Measurements from ENCODE around the gene PARD6B.
A peak's percentile ranks its signal among the peaks of the same experiment; 100 is the strongest.
"Not testable (repeated sequence)": the region's sequence is repeated elsewhere in the genome, so short reads cannot be mapped to it uniquely, and the experiment has no call there.

Gene PARD6B, protein sequence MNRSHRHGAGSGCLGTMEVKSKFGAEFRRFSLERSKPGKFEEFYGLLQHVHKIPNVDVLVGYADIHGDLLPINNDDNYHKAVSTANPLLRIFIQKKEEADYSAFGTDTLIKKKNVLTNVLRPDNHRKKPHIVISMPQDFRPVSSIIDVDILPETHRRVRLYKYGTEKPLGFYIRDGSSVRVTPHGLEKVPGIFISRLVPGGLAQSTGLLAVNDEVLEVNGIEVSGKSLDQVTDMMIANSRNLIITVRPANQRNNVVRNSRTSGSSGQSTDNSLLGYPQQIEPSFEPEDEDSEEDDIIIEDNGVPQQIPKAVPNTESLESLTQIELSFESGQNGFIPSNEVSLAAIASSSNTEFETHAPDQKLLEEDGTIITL

DNA sequence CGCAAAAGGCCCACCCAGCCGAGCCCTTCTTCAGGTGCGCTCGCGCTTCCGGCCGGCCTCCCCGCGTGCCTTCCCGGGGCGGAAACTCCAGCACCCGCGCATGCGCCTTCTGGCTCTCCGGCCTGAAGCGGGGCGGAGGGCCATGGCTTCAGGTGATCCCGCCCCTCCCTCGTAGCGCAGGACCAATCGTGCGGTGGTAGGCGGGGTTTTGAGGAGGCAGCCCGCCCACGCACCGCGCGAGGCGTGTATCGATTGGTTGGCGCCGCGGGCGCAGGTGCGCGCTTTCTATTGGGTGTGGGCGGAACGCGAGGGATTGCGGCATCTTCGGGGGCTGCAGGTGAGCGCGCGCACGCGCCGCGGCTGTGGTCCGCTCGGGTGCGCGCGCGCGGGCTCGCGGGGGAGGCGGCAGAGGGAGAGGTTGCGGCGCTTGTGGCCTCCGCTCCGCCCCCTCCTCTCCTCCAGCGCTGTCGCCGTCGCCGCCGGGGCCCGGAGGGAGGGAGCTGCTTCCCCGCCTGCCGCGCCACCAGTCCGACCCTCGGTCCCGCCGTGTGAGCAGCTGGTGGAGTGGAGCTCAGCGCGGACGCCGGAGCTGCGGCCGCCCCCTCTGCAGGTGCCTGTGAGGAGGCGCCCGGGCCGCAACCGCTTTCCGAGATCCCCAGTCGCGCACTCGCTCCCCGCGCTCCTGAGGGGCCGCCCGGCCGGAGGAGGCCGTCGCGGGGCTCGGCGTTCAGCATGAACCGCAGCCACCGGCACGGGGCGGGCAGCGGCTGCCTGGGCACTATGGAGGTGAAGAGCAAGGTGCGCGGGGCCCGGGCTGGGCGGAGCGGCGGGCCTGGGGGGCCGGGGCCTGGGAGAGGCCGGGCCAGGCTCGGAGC is at the start of gene PARD6B:
TSS of gene PARD6B (plus strand) at position 526 of the 875 bp plus-strand sequence. CDS start at position 733, 207 bp downstream.
- DNase-seq: peak; percentile 95

DNA sequence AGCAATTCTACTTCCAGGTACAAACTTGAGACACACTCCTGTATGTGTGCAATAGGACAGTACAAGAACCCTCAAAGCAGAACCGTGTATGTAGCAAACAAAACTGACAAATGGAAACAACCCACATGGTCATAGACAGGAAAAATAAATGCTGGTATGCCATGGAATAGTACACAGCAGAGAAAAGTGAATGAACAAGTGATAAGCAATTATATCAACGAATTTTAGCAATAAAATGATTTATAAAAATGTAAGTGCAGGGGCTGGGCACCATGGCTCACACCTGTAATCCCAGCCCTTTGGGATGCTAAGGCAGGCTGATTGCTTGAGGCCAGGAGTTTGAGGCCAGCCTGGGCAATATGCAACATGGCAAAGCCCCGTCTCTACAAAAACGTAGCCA is 49.3 kb upstream of the PARD6B start:
- no peak for DNase-seq

DNA sequence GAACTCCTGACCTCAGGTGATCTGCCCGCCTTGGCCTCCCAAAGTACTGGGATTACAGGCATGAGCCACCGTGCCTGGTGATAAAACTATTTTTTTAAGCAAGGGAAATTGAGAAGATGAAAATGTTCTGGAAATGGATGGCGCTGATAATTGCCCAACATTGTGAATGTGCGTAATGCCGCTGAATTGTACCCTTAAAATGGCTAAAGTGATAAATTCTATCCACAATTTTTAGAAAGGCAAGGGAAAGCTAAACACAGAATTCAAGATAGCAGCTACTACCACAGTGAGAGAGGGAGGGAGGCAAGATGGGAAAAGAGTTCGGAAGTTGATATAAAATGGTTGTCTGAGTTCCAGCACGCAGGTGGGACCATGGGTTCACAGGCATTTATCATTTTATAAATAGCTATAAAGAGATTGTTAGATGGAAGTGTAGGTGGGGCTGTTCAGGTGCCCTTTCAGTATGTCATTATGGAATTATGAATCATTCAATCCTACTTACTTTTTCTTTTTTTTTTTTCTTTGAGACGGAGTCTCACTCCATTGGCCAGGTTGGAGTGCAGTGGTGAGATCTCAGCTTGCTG is 48.3 kb upstream of the PARD6B start:
- no peak for DNase-seq

DNA sequence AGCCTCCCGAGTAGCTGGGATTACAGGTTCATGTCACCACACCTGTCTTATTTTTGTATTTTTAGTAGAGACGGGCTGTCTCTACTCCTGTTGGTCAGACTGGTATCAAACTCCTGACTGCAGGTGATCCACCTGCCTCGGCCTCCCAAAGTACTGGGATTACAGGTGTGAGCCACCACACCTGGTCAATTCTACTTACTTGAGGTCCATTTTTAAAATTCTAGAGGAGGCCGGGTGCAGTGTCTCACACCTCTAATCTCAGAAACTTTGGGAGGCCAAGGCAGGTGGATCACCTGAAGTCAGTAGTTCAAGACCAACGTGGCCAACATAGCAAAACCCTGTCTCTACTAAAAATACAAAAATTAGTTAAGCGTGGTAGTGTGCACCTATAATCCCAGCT is 47.8 kb upstream of the PARD6B start:
- DNase-seq: no peak

DNA sequence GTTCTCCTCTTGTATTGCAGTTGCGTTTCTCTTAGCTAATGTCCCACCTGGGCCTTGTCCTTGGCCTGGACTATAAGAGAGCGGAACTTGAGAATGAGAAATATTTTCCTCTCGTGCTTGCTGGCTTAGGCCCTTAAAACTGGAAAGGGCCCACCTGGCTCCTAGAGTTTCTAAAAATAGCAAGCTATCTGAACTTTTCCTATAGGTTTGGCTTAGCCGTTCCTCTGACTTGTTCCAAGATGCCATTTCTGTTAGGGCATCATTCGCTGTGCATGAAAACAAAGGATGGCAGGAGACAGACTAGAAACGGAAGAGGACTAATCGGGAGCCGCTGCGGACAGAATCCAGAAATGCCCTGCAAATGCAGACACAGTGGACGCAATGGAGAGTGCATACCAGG is 44.6 kb upstream of the PARD6B start:
- peak; percentile 81 for DNase-seq

DNA sequence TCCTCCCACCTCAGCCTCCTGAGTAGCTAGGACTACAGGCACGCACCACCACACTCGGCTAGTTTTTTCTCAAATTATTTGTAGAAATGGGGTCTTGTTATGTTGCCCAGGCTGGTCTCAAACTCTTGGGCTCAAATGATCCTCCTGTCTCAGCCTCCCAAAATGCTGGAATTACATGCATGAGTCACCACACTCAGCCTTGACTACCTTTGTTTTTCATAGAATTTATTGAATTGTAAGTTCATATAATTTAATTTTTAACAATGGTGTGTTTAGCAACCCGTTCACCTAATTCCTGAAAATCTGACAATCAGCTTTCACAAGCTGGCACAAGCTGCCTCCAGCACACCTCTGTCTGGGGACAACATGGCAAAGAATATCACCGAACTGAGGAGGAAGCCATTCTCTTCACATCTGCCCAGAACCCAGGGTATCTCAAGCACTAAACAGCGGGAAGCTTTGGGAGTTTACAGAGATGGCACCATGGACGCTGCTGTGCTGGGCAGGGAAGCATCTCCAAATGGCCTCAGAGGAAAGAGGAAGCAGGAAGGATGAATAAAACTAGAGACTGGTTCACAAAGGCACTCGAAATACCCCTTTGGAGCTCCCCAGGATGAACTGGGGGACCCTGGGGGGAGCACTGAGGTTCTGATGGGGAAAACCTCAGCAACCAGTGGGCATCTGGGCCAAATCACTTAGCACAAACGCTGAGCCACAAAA is 43.0 kb upstream of the PARD6B start:
- no peak for DNase-seq

DNA sequence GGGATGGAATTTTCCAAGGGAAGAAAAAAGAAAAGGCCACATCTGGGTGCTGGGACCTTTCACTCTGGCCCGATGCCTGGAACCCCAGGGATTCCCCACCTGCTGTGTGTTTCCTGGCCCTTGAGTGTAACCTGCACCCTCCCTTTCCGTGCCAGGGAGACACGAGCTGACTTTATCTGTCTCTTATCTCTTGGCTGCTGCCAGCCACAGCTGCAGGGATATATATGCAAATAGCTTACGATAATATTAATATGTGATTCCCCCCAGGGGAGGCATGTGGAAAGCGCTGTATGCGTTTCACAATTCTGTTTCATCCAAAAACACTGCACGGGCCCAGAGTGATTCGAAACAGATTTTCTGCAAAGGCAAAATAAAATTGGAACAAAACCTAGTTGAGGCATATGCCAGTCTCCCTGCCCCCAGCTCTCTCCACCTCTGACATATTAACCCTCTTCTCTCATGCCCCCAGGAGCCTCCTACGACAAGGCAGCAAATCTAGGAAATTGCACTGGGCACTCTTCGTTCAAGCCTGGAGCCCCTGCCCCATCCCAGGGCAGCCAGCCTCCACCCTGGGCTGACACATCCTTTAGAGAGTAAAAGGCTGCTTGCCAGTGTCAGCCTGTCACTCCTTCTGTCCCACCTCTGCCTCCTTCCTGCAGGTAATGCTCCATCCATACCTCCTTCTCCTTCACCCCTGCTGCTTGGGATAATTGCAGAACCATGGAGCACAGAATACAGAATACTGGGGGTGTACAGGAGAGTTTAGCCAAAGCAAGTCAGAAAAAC is 41.3 kb upstream of the PARD6B start:
- no peak for DNase-seq

DNA sequence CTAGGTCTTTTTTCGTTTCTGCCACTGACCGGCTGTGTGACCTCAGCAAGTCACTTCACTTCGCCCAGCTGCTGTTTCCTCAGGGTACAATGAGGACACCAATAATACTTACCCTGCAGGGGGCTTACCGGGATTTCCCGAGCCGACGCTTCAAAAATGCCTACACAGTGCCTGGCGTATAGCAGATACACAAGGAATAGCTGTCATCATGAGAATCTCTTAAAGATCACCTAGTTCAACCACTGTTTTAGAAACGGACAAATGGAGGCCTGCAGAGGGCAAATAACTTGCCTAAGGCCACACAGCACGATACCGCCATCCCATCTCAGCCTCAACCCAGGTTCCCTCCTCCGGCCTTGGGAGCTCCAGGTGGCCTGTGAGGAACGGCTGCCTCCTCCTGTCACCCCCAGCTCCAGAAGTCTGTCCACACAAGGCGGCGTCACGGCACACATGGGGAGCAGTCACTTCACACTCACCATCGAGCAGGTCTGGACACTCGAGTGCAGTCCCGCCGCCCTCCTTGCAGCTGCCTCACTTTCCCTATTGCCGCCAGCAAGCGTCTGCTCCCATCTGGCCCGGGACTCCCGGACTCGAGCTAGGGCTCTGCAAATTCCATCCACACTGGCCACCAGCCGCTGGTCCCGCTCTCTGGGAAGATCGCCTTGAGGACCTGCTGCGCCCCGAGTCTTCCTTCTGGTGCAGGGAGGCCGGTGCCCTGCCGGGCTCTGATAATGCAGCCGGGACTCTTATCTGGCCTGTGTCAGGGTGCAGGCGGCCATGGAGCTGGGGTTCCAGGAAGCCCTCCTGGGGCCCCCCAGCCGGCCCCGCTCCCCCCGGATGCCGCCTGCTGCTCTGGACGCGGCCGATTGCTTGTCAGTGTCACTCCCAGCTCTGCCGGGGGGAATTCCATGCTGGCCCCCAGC is 40.5 kb upstream of the PARD6B start, which contains the start of gene RIPOR3:
TSS of gene RIPOR3 (minus strand) at position 893 of the 923 bp plus-strand sequence. CDS start at position 479, 414 bp downstream.
- no peak for DNase-seq

DNA sequence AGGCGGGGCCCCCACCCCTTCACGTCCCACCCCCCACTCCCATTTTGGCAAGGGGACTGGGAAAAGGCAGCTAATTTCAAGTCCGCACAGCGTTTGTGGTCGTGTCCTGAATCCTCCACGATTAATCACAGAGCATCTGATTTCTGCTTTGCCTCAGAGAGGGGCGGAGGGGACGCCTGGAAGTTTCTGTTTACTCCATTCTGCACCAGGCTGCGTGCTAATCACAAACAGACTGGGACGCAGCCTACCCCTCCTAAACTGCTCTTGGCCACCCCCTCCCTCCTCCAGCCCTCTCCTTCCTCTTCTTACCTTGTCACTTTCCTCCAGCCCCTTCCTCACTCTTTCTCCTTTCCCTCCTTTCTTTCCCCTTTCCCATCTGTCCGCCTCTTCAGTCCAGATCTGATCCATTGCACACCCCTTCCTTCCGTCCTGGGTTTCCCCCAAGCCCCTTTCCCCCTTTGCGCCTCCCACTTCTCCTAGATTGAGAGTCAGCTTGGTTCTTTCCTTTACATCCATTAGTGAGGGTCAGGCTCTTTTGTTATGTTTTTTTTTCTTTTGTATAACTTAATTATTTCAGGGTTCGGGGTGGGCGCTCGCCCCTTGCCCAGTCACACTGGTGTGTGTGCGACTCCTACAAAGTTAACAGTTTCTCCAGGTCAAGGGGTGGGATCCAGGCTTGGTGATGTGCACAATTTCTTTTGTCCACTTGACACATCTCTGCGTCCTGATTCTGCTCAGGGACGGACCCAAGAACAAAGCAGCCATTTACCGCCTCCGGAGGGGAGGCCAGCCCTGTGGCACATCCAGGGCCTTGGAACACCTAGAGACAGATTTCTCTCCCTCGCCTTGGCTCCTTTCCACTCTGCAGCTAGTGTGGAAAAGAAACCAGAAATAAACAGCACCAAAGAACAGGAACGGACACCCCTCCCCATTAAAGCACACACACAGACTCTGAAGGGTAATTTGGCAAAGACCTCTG is 39.5 kb upstream of the PARD6B start:
- DNase-seq: peak; percentile 67

DNA sequence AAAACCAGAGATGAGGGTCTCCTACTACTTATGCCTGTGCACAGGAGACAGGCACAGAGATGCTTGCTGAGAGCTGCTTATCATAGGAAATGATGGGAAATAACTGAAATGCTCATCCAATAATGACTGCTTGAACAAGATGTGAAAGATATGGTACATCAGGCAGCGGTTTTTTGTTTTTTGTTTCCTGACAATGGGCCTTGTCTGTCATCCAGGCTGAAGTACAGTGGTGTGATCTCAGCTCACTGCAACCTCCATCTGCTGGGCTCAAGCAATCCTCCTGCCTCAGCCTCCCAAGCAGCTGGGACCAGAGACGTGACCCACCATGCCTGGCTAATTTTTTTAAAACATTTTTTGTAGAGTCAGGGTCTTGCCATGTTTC is 38.8 kb upstream of the PARD6B start:
- no peak for DNase-seq

DNA sequence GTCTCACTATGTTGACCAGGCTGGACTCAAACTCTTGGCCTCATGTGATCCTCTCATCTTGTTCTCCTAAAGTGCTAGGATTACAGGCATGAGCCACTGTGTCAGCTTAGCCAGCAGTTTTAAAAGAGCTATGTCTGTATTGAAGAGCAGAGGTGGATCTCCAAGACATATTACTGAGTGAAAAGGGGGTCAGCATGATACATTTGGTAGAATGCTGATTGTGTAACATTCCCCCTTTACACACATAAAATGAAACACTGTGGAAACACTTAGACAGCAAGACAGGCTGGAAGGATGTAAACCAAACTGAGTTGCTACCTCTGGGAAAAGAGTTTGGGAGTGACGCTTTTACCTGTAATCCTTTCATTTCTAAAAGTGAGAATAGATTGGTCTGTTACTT is 38.4 kb upstream of the PARD6B start:
- no peak for DNase-seq

DNA sequence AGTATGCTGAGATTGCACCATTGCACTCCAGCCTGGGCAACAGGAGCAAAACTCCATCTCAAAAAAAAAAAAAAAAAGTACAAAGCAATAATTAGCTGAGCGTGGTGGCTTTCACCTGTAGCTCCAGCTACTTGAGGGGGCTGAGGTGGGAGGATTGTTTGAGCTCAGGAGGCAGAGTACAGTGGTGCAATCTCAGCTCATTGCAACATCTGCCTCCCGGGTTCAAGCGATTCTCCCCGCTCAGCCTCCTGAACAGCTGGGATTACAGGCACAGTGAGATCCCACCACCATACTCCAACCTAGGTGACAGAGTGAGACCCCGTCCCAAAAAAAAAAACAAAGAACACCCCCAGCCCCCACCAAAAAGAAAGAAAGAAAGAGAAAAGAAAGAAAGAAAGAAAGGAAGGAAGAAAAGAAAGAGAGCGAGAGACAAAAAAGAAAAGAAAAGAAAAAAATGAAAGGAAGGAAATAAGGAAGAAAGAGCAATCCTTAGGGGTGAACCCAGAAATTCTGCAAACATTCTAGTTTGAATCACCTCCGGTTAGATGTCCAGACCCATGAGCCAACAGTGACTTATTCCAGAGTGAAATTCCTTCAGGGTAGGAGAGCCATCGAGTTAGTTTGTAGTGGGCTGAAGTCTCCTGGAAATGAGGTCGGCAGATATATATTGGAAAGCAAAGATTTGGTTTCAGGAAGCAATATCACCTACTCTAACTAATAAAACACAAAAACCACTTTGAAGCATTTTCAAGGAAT is 36.8 kb upstream of the PARD6B start:
- DNase-seq: no peak

DNA sequence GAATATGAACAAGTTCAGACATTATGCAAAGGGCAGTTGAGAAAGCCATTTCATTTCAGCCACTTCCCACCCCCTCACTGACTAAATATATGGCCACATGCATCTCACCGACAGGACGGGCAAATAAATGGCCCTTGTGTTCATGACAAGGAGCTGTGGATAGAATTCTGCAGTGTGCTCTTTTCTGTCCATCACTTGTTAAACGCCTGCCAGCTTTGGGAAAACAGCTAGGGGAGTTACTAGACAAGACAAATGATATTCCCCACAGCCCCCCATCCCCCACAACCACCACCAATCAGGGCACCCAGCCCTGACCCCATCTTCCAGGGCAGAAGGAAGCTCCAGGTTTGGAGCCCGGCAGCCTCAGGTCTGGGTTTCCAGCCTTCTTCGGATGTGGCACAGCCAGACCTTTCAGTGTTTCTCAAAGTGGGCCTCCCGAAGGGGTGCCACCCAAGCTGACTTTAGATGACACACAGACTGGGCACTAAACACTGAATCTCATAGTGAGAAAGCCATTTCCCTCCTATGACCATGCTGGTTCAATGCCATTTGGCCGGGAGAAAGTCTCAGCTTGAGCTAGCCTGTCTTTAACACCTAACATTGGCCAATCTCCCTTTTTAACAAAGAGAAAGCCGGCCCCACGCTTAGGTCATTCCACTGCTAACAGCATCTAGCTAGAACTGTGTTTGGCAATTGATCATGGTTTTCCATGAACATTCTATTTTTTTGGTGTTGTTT is 36.1 kb upstream of the PARD6B start:
- DNase-seq: peak; percentile 79

DNA sequence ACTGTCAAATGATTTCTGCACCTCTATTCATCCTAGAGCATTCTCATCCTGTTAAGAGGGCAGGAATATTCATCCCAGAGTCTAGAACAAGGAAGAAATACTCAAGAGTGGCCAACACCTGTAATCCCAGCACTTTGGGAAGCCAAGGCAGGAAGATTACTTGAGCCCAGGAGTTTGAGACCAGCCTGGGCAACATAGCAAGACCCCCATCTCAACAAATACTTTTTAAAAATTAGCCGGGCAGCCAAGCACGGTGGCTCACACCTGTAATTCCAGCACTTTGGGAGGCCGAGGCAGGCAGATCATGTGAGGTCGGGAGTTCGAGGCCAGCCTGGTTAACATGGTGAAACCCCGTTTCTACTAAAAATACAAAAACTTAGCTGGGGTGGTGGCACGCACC is 33.1 kb upstream of the PARD6B start:
- DNase-seq: not testable (repeated sequence)

DNA sequence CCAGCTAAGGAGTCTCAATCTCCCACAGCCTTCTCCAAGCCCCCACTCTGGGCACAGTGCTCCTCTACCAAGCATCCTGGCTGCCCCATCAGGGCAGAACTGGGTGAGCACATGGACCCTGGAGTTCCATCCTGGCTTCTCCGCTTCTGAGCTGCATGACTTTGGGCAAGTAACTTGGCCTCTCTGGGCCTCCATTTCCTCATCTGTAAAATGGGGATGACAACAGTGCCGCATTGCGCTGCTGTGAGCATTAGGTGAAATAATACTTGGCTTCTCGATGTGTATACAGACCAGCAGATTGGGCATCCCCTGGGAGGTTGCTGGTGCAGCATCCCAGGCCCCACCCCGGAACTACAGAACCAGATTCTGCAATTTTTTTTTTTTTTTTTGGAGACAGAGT is 31.7 kb upstream of the PARD6B start:
- no peak for DNase-seq

DNA sequence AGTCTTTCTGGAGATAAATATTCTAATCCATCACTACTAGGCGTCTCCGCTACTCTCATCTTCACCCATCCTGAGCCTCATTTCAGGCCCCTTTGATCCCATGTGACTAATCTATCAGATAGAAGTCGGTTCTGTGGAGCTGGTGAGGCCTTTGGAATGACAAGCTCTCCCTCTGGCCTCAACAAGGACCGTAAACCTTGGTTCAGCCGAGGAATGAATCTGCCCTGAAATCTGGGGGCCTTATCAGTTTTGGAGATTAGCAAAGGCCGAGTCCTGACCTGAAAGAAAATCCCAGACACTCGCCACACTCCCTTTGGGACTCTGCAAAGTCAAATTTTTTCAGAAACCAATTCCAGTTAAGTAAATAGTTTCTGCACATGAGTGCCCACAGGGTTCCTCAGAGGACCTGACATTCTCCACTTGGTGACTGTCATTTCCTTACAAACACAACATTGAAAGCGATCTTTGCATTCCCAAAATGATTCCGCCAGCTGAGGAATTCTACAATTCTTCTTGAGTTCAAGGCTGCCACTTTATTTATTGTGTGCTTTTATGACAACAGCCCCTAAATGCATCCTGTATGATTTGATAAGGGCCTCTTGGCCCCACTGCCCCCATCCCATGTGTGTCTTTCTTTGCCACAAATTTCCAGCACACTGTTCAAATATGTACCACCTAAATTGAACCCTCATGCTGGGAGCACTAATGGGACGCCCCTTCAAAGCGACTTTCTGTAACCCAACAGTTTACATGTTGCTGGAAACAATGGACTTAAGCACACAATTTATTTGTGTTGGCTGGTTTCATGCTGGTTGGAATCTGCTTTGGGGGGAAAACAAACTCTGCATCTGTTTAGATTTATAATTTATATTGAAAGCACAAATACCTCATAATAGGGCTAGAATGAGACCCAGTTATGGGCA is 30.1 kb upstream of the PARD6B start:
- no peak for DNase-seq

Measured in left hindlimb (tissue), 1 donor.